IPS DF 19.7 (cell line): ENCODE results near the gene CD300LD.
"Not testable (repeated sequence)": the region's sequence is repeated elsewhere in the genome, so short reads cannot be mapped to it uniquely, and the experiment has no call there.

ENCODE experiments used
- DNase-seq: peaks from one replicate; pipeline ENCODE4 v3.0.0-alpha.2; 2013; ENCODE audit warnings: low read depth, low spot score

The CD300LD gene

GRCh38 chr17:74571621-74572270 is 20.3 kb downstream of the CD300LD start:
- DNase-seq, result no peak

GRCh38 chr17:74569020-74570003 is 22.8 kb downstream of the CD300LD start:
- no peak for DNase-seq

- DNase-seq, result no peak
Observed at GRCh38 chr17:74568106-74568873, 23.8 kb downstream of the CD300LD start.

GRCh38 chr17:74567397-74567796 is 24.7 kb downstream of the CD300LD start, which contains the start of gene CD300H:
Gene CD300H, minus strand, starts transcription at chr17:74567509.
- DNase-seq, result no peak

- peak; percentile 50 for DNase-seq
Observed at GRCh38 chr17:74566132-74566753, 25.8 kb downstream of the CD300LD start.

GRCh38 chr17:74565126-74565525 is 27.0 kb downstream of the CD300LD start:
- no peak for DNase-seq

- no peak for DNase-seq
Observed at GRCh38 chr17:74563358-74563757, 28.7 kb downstream of the CD300LD start.

GRCh38 chr17:74561586-74561985 is 30.5 kb downstream of the CD300LD start:
- no peak for DNase-seq

- no peak for DNase-seq
Observed at GRCh38 chr17:74558882-74559519, 33.1 kb downstream of the CD300LD start.

GRCh38 chr17:74558402-74558801 is 33.7 kb downstream of the CD300LD start:
- DNase-seq, result not testable (repeated sequence)

GRCh38 chr17:74555427-74555940 is 36.6 kb downstream of the CD300LD start:
- no peak for DNase-seq

GRCh38 chr17:74554909-74555308 is 37.2 kb downstream of the CD300LD start:
- no peak for DNase-seq

- DNase-seq, result no peak
Observed at GRCh38 chr17:74552037-74552436, 40.0 kb downstream of the CD300LD start.

- no peak for DNase-seq
Observed at GRCh38 chr17:74550602-74551001, 41.5 kb downstream of the CD300LD start.

- no peak for DNase-seq
Observed at GRCh38 chr17:74549343-74549742, 42.7 kb downstream of the CD300LD start.

GRCh38 chr17:74547736-74548135 is 44.3 kb downstream of the CD300LD start:
- DNase-seq, result no peak

- DNase-seq, result no peak
Observed at GRCh38 chr17:74547264-74547663, 44.8 kb downstream of the CD300LD start.

- no peak for DNase-seq
Observed at GRCh38 chr17:74546586-74546985, 45.5 kb downstream of the CD300LD start.

- DNase-seq, result no peak
Observed at GRCh38 chr17:74545843-74546230, 46.2 kb downstream of the CD300LD start, which contains the start of gene CD300C. Gene CD300C, minus strand, starts transcription at chr17:74546115. Its CDS starts 333 bp downstream, at chr17:74545782.

GRCh38 chr17:74544991-74545842 is 46.9 kb downstream of the CD300LD start:
- no peak for DNase-seq
